Uterus (tissue), 4 donors: Measurements from ENCODE around the gene UBXN1. TPM values are rescaled to one million over a fixed set of nuclear protein-coding genes. Genes with fewer than 3 reads are reported as not detected.

ENCODE experiments used
- DNase-seq, 2 donors: peaks; one replicate each; pipeline ENCODE4 v3.0.0-alpha.2; 2019 to 2020
- H3K27ac ChIP-seq, 2 donors: fragments of 200-600 bp; sonication (generic); 1 replicate in 1 of 2; 2 replicates in 1 of 2; pipeline ENCODE4 v1.5.1; 2016 to 2018
- H3K27me3 ChIP-seq, 2 donors: fragments of 200-600 bp; sonication (generic); one replicate each; pipeline ENCODE4 v1.5.1; 2018 to 2019; ENCODE audit warnings: control low read depth in 1 of 2
- H3K36me3 ChIP-seq, 2 donors: fragments of 200-600 bp; sonication (generic); one replicate each; pipeline ENCODE4 v1.5.1; 2019; ENCODE audit warnings: control low read depth in 1 of 2
- H3K4me1 ChIP-seq, 2 donors: fragments of 200-600 bp; sonication (generic); one replicate each; pipeline ENCODE4 v1.5.1; 2018 to 2019; ENCODE audit warnings: control low read depth in 1 of 2
- H3K4me3 ChIP-seq, 2 donors: fragments of 200-600 bp; sonication (generic); 1 replicate in 1 of 2; 2 replicates in 1 of 2; pipeline ENCODE4 v1.5.1; 2018 to 2019; ENCODE audit warnings: mild to moderate bottlenecking in 1 of 2
- H3K9me3 ChIP-seq, 2 donors: fragments of 200-600 bp; sonication (generic); one replicate each; pipeline ENCODE4 v1.5.1; 2019; ENCODE audit warnings: control low read depth in 1 of 2
- POLR2A ChIP-seq, 2 donors: fragments of 450-650 bp; IDR thresholded peaks; one replicate each; pipeline ENCODE4 v1.6.1; 2016; ENCODE audit warnings: antibody characterized with exemption in 2 of 2, mild to moderate bottlenecking in 1 of 2, moderate library complexity in 1 of 2
- intact Hi-C: fragments of 100-400 bp; cut with DNase I; formaldehyde crosslinking; loops from one replicate; pipeline ENCODE4 v1.15.1; 2023; ENCODE audit warnings: low total_unique reads
- total RNA-seq, 4 donors: library from RNA; depleted of rRNA in 3 of 4; stranded (reverse); fragments of >200 nt in 3 of 4; gene quantifications; one replicate each; pipeline versions ENCODE4 v1.1.0 to v1.2.4, GENCODE V29; 2014 to 2023
- TF ChIP-seq, protein P1 (sequence below), 4 experiments: fragments of 200-600 bp in 2 of 4; fragments of 450-650 bp in 2 of 4; sonication (generic) in 2 of 4; IDR thresholded peaks; one replicate each; pipeline ENCODE4 v1.5.1; 2016 to 2019; ENCODE audit warnings: antibody characterized with exemption in 4 of 4, mild to moderate bottlenecking in 2 of 4, moderate library complexity in 1 of 4
- donor health status: DM: yes; HTN: yes; CAD: no.

The UBXN1 gene
- total RNA-seq: 100 to 1,000 TPM in 2 of 4 donors, 10 to 100 TPM in 2; 55.4 to 276 (median 102) TPM

GRCh38 chr11:62678770-62679696 is at the start of gene UBXN1:
Gene UBXN1, minus strand, starts transcription at chr11:62679073. Its CDS starts 150 bp downstream, at chr11:62678923.
- no peaks in the 10 kb centered on the region for H3K9me3 ChIP-seq
- peak; percentile 91 to 93 for DNase-seq
- no peaks in the 10 kb centered on the region for H3K27me3 ChIP-seq
- TF ChIP-seq, protein P1, sequence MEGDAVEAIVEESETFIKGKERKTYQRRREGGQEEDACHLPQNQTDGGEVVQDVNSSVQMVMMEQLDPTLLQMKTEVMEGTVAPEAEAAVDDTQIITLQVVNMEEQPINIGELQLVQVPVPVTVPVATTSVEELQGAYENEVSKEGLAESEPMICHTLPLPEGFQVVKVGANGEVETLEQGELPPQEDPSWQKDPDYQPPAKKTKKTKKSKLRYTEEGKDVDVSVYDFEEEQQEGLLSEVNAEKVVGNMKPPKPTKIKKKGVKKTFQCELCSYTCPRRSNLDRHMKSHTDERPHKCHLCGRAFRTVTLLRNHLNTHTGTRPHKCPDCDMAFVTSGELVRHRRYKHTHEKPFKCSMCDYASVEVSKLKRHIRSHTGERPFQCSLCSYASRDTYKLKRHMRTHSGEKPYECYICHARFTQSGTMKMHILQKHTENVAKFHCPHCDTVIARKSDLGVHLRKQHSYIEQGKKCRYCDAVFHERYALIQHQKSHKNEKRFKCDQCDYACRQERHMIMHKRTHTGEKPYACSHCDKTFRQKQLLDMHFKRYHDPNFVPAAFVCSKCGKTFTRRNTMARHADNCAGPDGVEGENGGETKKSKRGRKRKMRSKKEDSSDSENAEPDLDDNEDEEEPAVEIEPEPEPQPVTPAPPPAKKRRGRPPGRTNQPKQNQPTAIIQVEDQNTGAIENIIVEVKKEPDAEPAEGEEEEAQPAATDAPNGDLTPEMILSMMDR (IDR thresholded peaks at IDR 0.05): no peak
- peak; percentile 51 to 53 for TF ChIP-seq POLR2A (IDR thresholded peaks at IDR 0.05)
- peaks cover 0 to 16% of the 10 kb centered on the region in 2 donors for H3K4me1 ChIP-seq
- peak within 1 kb of the TSS; percentile 76 to 87 for H3K27ac ChIP-seq
- H3K36me3 ChIP-seq: no peaks in the 10 kb centered on the region
- H3K4me3 ChIP-seq: peak within 1 kb of the TSS; percentile 64 to 98
- intact Hi-C loops: no loop called here

DNA sequence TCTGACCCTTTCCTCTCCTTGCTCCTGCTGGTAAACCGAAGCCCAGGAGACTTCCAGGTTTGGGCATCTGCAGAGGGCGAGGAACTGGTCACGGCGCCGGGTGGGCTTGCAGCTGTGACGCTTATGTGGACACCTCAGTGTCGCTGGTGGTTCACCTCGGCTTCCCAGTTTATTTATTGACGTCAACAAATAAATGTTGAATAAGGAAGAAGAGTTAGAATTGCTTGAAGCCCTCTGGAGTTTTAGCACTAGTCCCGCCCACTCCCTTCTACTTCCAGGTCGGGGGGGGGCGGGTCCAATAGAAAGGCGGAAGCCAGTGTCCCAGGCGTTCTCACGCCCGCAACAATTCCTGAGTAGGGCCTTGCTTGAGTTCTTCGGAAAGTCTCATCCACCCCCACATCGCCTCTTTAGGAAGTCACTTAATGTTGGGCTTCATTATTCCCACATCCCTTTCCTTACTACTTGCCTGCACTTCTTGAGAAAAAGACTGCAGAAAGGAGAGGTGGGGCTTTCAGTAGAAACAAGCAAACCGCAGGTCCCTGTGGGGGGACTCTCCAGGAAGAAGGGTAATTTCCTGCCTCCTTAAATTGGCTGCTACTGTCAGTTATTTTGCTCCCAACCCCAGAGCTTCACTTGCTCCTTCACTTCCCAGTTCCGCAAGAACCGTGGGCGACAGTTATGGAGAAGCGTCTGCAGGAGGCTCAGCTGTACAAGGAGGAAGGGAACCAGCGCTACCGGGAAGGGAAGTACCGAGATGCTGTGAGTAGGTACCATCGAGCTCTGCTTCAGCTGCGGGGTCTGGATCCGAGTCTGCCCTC is 49.5 kb upstream of the UBXN1 start, which contains the start of gene TTC9C:
TTC9C (plus strand) TSS at position 316 of the 818 bp plus-strand sequence; CDS start at position 679, 363 bp downstream.
- no peaks in the 10 kb centered on the region for H3K36me3 ChIP-seq
- H3K27ac ChIP-seq: peak within 1 kb of the TSS; percentile 87 to 92
- intact Hi-C loops: no loop called here
- H3K9me3 ChIP-seq: no peaks in the 10 kb centered on the region
- TF ChIP-seq, protein P1 (IDR thresholded peaks at IDR 0.05): no peak
- TF ChIP-seq POLR2A (IDR thresholded peaks at IDR 0.05): peak; percentile 34 to 62
- H3K4me3 ChIP-seq: peak within 1 kb of the TSS; percentile 51 to 74
- H3K27me3 ChIP-seq: no peaks in the 10 kb centered on the region
- DNase-seq: peak; percentile 84 to 90
- H3K4me1 ChIP-seq: peaks cover 12 to 13% of the 10 kb centered on the region in 2 donors

DNA sequence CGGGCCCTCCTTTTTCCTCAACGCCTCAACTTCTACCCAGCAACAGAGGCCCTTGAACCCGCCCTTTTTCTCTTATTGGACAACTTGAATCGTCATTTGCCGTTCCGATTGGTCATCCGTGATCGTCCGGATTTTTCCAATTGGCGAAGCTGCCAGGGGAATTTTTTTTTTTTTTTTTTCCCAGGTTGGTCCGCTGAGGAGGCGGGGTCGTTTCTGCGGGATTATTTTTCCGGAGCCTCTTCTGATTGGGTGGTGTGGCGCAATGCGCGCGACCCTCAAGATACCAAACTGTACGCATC is 48.9 kb upstream of the UBXN1 start:
- H3K27me3 ChIP-seq: no peaks in the 10 kb centered on the region
- H3K4me1 ChIP-seq: peaks cover 12 to 13% of the 10 kb centered on the region in 2 donors
- intact Hi-C loops: no loop called here
- peak overlapping the region; percentile 87 to 92 for H3K27ac ChIP-seq
- no peak for TF ChIP-seq POLR2A (IDR thresholded peaks at IDR 0.05)
- TF ChIP-seq, protein P1 (IDR thresholded peaks at IDR 0.05): no peak
- DNase-seq: peak; percentile 81 to 94
- no peaks in the 10 kb centered on the region for H3K9me3 ChIP-seq
- peak overlapping the region; percentile 51 to 74 for H3K4me3 ChIP-seq
- no peaks in the 10 kb centered on the region for H3K36me3 ChIP-seq

DNA sequence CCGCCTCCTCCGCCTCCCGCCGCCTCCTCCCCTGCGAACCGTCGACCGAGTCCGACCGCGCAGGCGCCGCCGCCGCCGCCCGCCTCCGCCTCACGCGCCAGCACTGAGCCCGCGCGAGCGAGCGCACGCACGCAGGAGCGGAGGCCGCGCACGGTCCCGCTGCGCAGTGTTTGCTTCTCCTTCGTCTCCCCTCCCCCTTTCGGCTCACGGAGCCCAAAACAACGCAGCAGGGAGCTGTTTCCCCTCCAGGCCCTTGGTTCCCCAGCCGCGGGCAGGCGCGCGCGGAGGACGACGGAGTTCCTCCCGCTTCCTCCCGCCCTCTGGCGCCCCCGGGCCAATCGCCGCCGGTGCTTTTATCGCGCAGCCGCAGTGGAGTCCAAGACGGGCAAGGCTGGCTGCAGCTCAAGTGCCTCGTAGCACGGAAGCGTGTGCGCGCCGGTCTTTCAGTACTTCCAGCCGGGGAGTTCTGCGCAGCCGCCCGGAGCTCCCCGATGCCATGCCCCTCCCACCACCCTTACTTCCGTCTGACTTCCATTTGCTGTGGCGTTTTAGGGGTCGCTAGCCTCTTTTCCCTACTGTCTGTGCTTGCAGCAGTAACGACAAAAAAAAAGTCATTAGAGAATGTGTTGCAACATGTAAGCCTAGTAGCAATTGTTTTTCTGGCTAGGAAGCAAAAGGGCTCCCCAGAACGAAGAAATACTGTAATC is 48.4 kb upstream of the UBXN1 start, which contains the start of gene HNRNPUL2:
HNRNPUL2 (minus strand) TSS at position 293 of the 707 bp plus-strand sequence. CDS start 301 bp downstream, outside the sequence.
- Histone ChIP-seq H3K27me3 (no peaks in the 10 kb centered on the region), H3K27ac (peak within 1 kb of the TSS; percentile 87 to 92), H3K9me3 (no peaks in the 10 kb centered on the region), H3K4me3 (peak within 1 kb of the TSS; percentile 51 to 74), H3K36me3 (no peaks in the 10 kb centered on the region), H3K4me1 (peaks cover 12 to 13% of the 10 kb centered on the region in 2 donors)
- intact Hi-C loops: no loop called here
- peak; percentile 98 to 99 for DNase-seq
- peak; percentile 80 to 97 for TF ChIP-seq POLR2A (IDR thresholded peaks at IDR 0.05)
- TF ChIP-seq, protein P1 (IDR thresholded peaks at IDR 0.05): peak in 1 of 4 experiments; percentile 20
